ENCODE results near the gene MAP7D3.

Gene MAP7D3

DNA sequence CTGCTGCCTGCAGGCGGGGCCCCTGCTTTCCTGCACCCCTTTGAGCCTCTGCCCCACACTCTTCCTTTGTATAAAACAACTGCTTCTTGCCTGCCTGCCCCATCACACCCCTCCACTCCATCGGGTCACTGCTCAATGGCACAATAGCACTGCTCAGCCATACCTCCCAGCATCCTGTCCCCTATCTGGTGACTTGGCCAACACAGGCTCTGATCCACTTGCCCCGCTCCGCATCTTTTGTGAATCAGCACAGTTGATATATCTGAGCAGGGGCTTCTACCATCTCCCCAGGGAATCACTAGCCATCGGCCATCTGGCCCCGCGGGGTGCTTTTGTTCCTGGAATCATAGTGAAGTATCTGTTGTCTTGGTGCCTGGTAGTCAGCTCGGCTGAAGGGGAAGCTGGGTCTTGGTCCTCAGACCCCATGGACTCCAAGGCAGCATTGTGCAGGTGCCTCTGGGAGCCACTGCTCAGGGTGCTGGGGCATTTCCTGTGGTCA, 45.3 kb downstream of the MAP7D3 start:
- DNase-seq, result no peak

GRCh38 chrX:136204571-136204970, 46.6 kb downstream of the MAP7D3 start:
- DNase-seq, result peak; percentile 11 to 58 (median 41)

DNA sequence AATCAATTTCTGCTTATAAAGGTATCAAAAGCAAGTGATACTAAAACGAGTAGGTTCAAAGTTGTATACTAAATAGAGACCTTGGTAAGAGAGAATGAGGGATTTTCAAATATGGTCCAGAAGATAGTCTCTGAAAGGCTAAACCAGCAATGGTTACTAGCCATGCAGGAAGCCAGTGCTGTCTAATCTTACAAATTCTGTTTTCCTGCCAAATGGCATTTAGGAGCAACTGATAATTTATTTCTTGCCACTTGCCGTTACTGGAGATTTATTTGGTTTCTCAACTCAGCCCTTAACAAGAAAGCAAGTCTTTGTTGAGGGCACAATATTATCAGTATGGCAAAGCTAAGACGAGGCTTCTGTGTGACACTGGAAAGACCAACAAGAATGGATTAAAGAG, 47.2 kb downstream of the MAP7D3 start:
- no peak for DNase-seq

DNA sequence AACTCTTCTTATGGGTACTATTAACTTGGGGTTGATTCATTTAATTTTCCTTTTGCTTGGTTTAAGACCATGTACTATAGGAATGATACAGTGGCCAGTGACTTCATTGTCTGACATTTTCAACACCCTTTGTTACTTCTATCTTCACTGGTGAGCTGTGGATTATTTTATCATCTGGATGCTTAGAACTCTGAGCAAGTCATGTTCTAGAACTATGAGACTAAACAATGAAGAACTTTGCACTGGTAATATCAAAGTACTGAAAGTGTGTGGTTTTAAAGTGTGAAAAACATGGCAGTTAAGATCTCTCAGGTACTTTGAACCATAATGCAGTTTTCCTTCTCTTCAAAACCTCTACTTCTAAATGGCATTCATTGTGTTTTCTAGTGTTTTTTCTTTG, 47.8 kb downstream of the MAP7D3 start:
- DNase-seq, result no peak

- DNase-seq, result no peak
Measured at GRCh38 chrX:136202889-136203288, 48.3 kb downstream of the MAP7D3 start.

GRCh38 chrX:136201601-136202000, 49.6 kb downstream of the MAP7D3 start:
- DNase-seq, result no peak

DNA sequence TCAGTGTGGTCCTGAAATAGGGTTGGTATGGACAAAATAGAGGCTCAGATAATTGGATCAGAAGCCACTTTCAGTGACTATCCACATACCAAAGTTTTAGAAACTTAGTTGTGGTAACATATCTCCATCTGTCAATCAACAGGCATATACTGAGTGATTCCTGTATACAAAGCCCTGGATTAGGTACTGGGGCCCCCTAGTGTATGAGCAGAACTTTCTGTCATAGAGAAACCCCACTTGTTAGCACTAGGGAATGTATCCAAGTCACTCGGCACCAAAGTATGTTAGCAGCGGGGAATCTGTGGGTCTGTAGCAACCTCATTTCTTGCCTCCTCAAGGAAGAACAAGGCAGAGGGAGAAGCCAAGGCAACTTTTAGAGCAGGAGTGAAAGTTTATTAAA, 50.7 kb downstream of the MAP7D3 start:
- peak in 3 of 4 experiments; percentile 24 to 43 (median 25) for DNase-seq

- DNase-seq, result no peak
Measured at GRCh38 chrX:136199365-136199764, 51.8 kb downstream of the MAP7D3 start.

- no peak for DNase-seq
Measured at GRCh38 chrX:136198678-136199243, 52.4 kb downstream of the MAP7D3 start.

- DNase-seq, result no peak
Measured at GRCh38 chrX:136198010-136198409, 53.2 kb downstream of the MAP7D3 start.

DNA sequence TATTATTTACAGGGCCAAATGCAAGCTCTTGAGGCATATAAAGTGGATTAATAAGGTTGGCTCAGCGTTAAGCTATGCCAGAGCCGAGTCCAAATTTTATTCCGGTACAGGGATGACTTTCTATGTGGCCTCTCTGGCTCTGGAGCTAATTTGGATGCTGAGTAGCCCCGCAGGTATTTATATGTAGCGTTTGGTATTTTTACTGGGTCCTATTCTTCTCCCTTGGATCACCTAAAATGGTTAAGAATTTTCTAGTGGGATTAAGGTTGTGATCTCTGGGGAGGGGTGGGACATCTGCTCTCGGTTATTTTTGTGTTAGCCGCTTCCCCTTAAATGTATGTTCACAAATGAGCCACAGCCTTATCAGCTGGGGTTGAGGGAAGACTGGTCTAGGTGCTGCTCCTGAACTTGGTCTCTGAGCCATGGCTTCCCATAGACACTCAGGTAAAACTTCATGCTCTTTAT, 54.5 kb downstream of the MAP7D3 start:
- DNase-seq, result no peak

GRCh38 chrX:136195247-136195646, 56.0 kb downstream of the MAP7D3 start:
- no peak for DNase-seq

GRCh38 chrX:136194536-136194935, 56.7 kb downstream of the MAP7D3 start:
- DNase-seq, result no peak

- DNase-seq, result peak in 3 of 4 experiments; percentile 13 to 28 (median 23)
Measured at GRCh38 chrX:136193771-136194170, 57.4 kb downstream of the MAP7D3 start.

- peak in 3 of 4 experiments; percentile 25 to 63 (median 49) for DNase-seq
Measured at GRCh38 chrX:136192839-136193414, 58.3 kb downstream of the MAP7D3 start.

DNA sequence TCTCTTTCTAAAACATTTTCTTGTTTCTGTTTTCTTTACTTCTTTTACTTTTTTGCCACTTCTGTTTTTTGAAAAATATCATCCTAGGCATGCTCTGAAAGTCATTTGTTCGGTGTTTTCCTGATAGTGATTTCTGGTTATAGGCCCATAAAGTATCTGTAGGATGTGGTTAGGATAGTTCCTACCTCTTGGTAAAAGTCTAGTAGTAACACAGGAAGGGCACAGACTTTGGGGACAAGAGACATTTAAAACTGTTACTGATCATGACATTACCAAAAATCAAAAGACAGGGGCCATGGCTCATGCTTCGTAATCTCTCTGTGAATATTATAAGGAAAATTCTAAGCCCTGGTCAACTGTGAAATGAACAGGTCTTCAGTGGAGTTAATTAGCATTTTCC, 59.1 kb downstream of the MAP7D3 start:
- DNase-seq, result no peak

- DNase-seq, result peak in 3 of 4 experiments; percentile 11 to 45 (median 43)
Measured at GRCh38 chrX:136191171-136191570, 60.0 kb downstream of the MAP7D3 start.

DNA sequence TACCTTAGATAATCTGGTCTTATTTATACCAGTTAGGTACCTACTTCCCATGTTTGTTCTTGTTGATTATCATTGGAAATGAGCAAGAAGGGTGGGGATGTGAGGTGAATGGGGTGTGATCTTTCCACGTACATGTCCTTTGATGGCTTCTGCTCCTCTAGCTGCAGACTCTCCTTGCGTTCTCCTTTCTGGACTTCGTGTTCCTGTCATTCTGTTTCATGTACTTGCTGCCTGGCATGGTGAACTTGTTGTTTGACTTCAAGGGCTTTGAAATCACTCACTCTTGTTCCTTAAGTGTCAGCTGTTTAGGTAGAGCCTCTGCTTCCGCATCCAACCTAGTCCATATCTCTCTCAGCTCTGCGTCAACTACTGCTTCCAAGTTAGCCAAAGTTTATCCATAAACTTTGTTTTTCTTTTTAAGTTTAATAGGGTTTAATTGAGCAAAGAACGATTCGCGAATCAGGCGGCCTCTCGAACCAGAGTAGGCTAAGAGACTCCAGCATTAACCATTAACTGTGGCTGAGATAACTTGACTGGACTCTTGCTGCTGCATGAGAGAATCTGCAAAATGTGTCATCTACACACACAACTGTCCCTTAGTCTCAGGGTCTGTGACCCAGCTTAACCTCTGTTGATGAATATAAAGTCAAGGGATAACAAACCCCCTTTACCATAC, 61.0 kb downstream of the MAP7D3 start:
- DNase-seq, result no peak

DNA sequence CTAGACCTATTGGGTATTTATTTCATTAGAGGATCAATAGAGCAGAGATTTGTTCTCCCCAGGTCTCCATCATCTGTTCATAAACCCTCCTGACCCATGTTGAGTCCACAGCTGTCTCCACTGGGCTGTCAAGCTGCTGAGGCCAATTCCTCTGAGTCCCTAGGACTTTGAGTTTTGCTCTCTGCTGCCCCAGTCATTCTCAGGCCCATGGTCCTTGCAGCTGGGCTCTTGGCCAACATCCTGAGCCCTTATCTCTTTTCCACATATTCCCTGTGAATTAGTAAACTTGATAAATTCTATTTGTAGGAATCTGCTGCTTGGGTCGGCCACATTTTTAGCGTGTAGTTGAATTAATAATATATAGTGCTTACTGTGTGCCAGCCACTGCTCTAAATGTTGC, 62.0 kb downstream of the MAP7D3 start:
- no peak for DNase-seq

- no peak for DNase-seq
Measured at GRCh38 chrX:136186023-136186413, 65.2 kb downstream of the MAP7D3 start.

- DNase-seq, result peak; percentile 8 to 41 (median 24)
Measured at GRCh38 chrX:136185401-136186022, 65.7 kb downstream of the MAP7D3 start.

- no peak for DNase-seq
Measured at GRCh38 chrX:136183917-136184316, 67.3 kb downstream of the MAP7D3 start.

GRCh38 chrX:136183172-136183571, 68.0 kb downstream of the MAP7D3 start:
- DNase-seq, result no peak

All from suppressor macrophage (primary cell).